Panc1 (cell line): Measurements from ENCODE around the gene SLC35E2B. TPM values are rescaled to one million over a fixed set of nuclear protein-coding genes. Genes with fewer than 3 reads are reported as not detected.
"Not testable (repeated sequence)": the region's sequence is repeated elsewhere in the genome, so short reads cannot be mapped to it uniquely, and the experiment has no call there.

ENCODE experiments used
- ATAC-seq: fragments of 200-7000 bp; cut with Tn5 transposase; 2 replicates; pipeline ENCODE4 v1.9.1; 2020; ENCODE audit warnings: mild to moderate bottlenecking, moderate library complexity
- Bru-seq: library from RNA; stranded (reverse); fragments of 400-500 nt; gene quantifications from one replicate; lab custom pipeline; 2021; lab: Mats Ljungman, UMichigan
- BruChase-seq, 2 experiments: library from RNA; stranded (reverse); fragments of 400-500 nt; gene quantifications; one replicate each; lab custom pipeline; 2021; lab: Mats Ljungman, UMichigan
- BruUV-seq: library from RNA; stranded (reverse); fragments of 400-500 nt; replicated peaks from 2 replicates; lab custom pipeline; 2021; lab: Mats Ljungman, UMichigan
- CTCF ChIA-PET: fragments of 300-600 bp; sonication (Branson Sonifier 250); formaldehyde crosslinking; loops from one replicate; lab custom pipeline; 2022; ENCODE audit warnings: antibody characterized with exemption; lab: Charles Lee
- POLR2A ChIA-PET: fragments of 300-600 bp; sonication (Branson Sonifier 250); formaldehyde crosslinking; loops from one replicate; lab custom pipeline; 2022; ENCODE audit warnings: antibody characterized with exemption; lab: Charles Lee
- DNase-seq: peaks from one replicate; pipeline ENCODE4 v3.0.0-alpha.2; 2010; ENCODE audit warnings: low read depth, low spot score
- H3K27ac ChIP-seq: 2 replicates; pipeline ENCODE4 v1.5.1; 2011; ENCODE audit warnings: mild to moderate bottlenecking, low read length, inconsistent platforms
- H3K27me3 ChIP-seq: fragments of 200-500 bp; sonication (Bioruptor generic); 2 replicates; pipeline ENCODE4 v1.6.0; 2014; ENCODE audit warnings: low read length, inconsistent platforms; ENCODE audit not compliant: control insufficient read depth, insufficient read depth
- H3K36me3 ChIP-seq: fragments of 200-500 bp; sonication (Bioruptor generic); 2 replicates; pipeline ENCODE4 v1.5.1; 2014; ENCODE audit warnings: inconsistent platforms, mild to moderate bottlenecking, low read length, moderate library complexity; ENCODE audit not compliant: control insufficient read depth, insufficient read depth
- H3K4me1 ChIP-seq: 2 replicates; pipeline ENCODE4 v1.5.1; 2011; ENCODE audit warnings: inconsistent platforms, mild to moderate bottlenecking, low read length, moderate library complexity; ENCODE audit not compliant: control insufficient read depth, insufficient read depth
- H3K4me3 ChIP-seq, 2 experiments: 2 replicates each; pipeline ENCODE4 v1.5.1; 2011 to 2012; ENCODE audit warnings: low read depth in 2 of 2, low read length in 2 of 2, mild to moderate bottlenecking in 2 of 2, inconsistent platforms in 1 of 2, moderate library complexity in 1 of 2
- H3K9me3 ChIP-seq: fragments of 200-500 bp; sonication (Bioruptor generic); 2 replicates; pipeline ENCODE4 v1.5.1; 2014; ENCODE audit warnings: low read depth, mild to moderate bottlenecking, inconsistent platforms, low read length, moderate library complexity; ENCODE audit not compliant: control insufficient read depth, insufficient read depth
- TCF7L2 ChIP-seq: IDR thresholded peaks from 2 replicates; pipeline ENCODE4 v1.6.1; 2011; ENCODE audit warnings: mild to moderate bottlenecking, low read depth, low read length, inconsistent platforms
- in situ Hi-C: cut with HindIII; loops from 2 replicates; pipeline ENCODE4 v1.10.0; 2016; ENCODE audit warnings: low sequenced_read_pairs, low pct_unique_long_range_greater_than_20kb
- intact Hi-C: fragments of 100-400 bp; cut with micrococcal nuclease; formaldehyde crosslinking; loops from one replicate; pipeline ENCODE4 v1.10.0; 2022; ENCODE audit not compliant: unreplicated experiment
- long read RNA-seq: library from polyadenylated mRNA; unstranded; transcript quantifications from one replicate; pipeline ENCODE4 v2.0.0, GENCODE V29; 2021; ENCODE audit not compliant: unreplicated experiment
- polyA plus RNA-seq: library from polyadenylated mRNA; unstranded; fragments of >200 nt; gene quantifications from one replicate; pipeline ENCODE4 v1.2.1, GENCODE V29; 2012; ENCODE audit warnings: missing spikeins; ENCODE audit not compliant: insufficient read length
- total RNA-seq: library from RNA; stranded (reverse); gene quantifications from one replicate; pipeline ENCODE4 v1.2.1, GENCODE V29; 2021; ENCODE audit not compliant: unreplicated experiment

Gene SLC35E2B
- total RNA-seq (75.7 TPM), Bru-seq, nascent RNA (percentile 75 among the genes with signal in this experiment), BruChase-seq, experiment 1, labeled RNA remaining after a 2-hour chase (percentile 88 among the genes with signal in this experiment), BruChase-seq, experiment 2, labeled RNA remaining after a 6-hour chase (percentile 94 among the genes with signal in this experiment)
- 63.0 TPM for polyA plus RNA-seq
- long read RNA-seq, full-length matches to known transcripts = 4 of 71 reads
- long read RNA-seq, partial matches to known transcripts = 1 of 71 reads
- long read RNA-seq, other reads (novel, unspliced or antisense) = 66 of 71 reads

DNA sequence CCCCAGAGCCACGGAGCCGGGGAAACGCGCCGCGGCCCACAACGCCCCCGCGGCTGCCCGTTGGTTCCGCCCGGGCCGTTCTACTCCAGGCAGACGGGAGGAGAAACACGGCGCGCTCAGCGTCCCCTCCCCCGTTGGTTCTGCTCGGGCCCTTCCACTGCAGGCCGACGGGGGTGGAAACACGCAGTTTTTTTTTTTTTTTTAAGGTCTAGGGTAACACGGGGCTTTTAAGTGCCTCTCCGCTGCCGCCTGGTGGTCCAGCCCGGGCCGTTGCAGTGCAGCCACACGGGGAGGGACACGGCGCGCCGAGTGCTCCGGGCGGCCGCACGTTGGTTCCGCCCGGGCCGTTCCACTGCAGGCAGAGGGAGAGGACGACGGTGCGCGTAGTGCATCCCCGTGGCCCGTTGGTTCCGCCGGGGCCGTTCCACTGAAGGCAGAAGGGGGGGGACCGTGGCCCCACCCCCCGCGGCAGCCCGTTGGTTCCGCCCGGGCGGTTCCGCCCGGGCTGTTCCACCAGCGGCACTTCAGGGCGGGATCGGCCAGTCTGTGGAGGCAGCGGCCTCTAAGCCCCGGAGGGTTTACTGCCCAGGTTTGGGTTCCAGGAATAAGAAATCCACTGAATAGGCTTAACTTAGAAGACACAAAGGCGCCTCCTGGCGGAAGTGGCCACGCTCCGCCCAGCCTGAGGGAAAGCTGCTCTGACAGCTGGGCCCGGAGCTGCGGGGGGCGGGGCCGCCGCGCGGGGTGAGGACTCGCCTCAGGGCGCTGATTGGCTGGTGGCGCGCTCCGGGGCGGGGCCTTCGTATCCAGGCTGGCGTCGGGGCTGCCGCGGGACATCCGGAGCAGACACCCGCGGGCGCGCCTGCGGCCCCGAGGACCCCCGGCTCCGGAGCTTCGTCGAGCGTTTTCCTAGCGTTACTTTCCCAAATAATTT, at the start of gene SLC35E2B:
TSS of gene SLC35E2B (minus strand) at position 82 of the 934 bp plus-strand sequence. CDS start 16,096 bp downstream, outside the sequence.
- DNase-seq, H3K9me3 ChIP-seq, POLR2A ChIA-PET, H3K27me3 ChIP-seq, H3K36me3 ChIP-seq, H3K4me1 ChIP-seq, BruUV-seq, CTCF ChIA-PET, in situ Hi-C loops, intact Hi-C loops: not testable (repeated sequence)
- peak within 1 kb of the TSS; percentile 70 for H3K27ac ChIP-seq
- peak; percentile 91 for ATAC-seq
- H3K4me3 ChIP-seq = peak within 1 kb of the TSS; percentile 45 to 46
- peak; percentile 87 for TF ChIP-seq TCF7L2

- H3K9me3 ChIP-seq, BruUV-seq, H3K4me1 ChIP-seq, ATAC-seq, H3K27ac ChIP-seq, DNase-seq, H3K4me3 ChIP-seq, POLR2A ChIA-PET, intact Hi-C loops, H3K27me3 ChIP-seq, H3K36me3 ChIP-seq, CTCF ChIA-PET, in situ Hi-C loops: not testable (repeated sequence)
Measured at GRCh38 chr1:1741013-1741412, 48.4 kb upstream of the SLC35E2B start.

DNA sequence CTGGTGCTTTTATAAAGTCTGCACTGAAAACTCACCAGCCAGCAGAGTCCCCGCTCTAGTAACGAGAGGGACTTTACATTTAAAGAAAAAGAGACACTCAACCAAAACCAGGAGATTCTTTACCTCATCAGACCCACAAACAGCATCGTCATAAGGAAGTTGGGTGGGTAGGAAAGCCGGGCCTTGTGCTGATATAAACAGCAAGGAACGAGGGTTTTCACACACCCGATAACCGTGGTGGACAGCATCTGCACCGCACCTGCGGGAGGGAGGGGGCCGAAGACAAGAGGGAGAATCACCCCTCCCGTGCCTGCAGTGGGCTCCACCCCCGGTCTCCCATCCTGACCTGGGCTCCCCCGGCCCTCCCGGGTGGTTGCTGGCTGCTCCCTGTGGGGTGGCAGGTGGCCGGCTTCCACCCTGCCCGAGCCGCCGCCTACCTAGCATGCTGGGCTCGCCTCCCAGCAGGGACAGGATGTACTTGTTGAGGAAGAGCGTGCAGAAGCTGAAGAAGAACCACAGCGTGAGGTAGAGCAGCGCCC, 46.3 kb upstream of the SLC35E2B start:
- H3K27me3 ChIP-seq, H3K4me3 ChIP-seq, intact Hi-C loops, DNase-seq, in situ Hi-C loops, H3K27ac ChIP-seq, BruUV-seq, H3K4me1 ChIP-seq, H3K36me3 ChIP-seq, POLR2A ChIA-PET, CTCF ChIA-PET, H3K9me3 ChIP-seq: not testable (repeated sequence)
- peak; percentile 38 for ATAC-seq

GRCh38 chr1:1737675-1738590, 45.3 kb upstream of the SLC35E2B start:
- 0 out of 2 replicates have a peak, but pooled peaks have one; percentile 6 for ATAC-seq
- H3K27me3 ChIP-seq, intact Hi-C loops, CTCF ChIA-PET, H3K4me3 ChIP-seq, in situ Hi-C loops, BruUV-seq, DNase-seq, H3K9me3 ChIP-seq, H3K27ac ChIP-seq, H3K4me1 ChIP-seq, H3K36me3 ChIP-seq, POLR2A ChIA-PET: not testable (repeated sequence)
